ENCODE data around the gene TFAM.

GRCh38 chr10:58424176-58424575 is 39.0 kb downstream of the TFAM start:
- no peak for TF ChIP-seq CTCF (IDR thresholded peaks at IDR 0.05)
- TF ChIP-seq EZH2 (IDR thresholded peaks at IDR 0.05; ENCODE audit: borderline replicate concordance, insufficient read depth, low read depth, low read length, poor library complexity, severe bottlenecking): no peak

Measured in B cell (primary cell).